Dermis microvascular lymphatic vessel endothelial cell (primary cell): Measurements from ENCODE around the gene ALK. TPM values are rescaled to one million over a fixed set of nuclear protein-coding genes. Genes with fewer than 3 reads are reported as not detected.

Source experiments
- DNase-seq, 2 donors: peaks; one replicate each; pipeline versions ENCODE4 v3.0.0 to v3.0.0-alpha.2; 2010; ENCODE audit warnings: low read depth in 2 of 2
- total RNA-seq: library from RNA; depleted of rRNA; stranded (reverse); fragments of >200 nt; gene quantifications from 2 replicates; pipeline ENCODE4 v1.2.1, GENCODE V29; 2014

The ALK gene
- total RNA-seq, 1 donor from 2014 or later, result not detected

DNA sequence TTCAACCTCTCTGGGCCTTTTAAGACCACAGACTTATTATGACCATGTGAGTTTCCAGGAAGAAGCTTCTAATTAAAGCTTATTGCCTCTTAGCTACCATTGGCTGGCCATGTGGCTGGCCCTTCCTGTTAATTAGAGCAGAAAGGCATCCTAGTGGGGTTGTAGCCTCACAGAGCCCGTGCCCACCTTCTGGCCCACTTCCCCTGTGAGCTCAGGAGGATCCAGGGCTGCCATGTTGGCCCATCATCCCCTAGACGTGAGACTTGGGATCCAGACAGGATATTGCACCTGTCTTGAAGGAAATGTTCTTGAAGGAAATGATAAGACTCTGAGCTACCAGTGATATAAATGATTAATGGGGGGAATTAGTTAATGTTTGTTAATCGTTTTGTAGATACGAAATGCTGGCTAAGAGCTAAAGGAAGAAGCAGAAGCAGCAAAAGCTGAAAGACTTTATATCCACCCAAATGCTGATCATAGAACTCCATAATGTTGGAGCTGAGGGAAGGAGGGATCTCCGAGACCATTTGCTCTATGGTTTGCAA, 550.7 kb downstream of the ALK start:
- no peak for DNase-seq

DNA sequence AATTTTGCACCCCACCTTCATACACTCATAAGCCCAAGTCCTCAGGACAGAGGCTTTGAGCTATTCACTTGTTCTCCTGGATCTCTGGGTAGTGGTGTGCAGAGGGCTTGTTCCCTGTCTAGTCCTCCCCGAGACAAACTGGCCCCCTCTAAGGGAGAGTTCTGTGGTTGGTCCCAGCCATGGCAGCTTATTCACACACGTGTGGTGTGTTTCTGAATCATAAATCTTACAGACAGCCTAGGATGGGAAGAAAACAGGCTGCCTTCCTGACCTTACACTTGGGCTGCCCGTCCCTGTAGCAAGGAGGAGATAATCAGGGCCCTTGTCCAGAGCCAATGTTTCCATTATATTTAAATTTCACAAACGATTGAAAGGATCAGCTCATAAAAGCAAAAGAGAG, 551.2 kb downstream of the ALK start:
- DNase-seq, result no peak

GRCh38 chr2:29368659-29369040, 552.7 kb downstream of the ALK start:
- no peak for DNase-seq

DNA sequence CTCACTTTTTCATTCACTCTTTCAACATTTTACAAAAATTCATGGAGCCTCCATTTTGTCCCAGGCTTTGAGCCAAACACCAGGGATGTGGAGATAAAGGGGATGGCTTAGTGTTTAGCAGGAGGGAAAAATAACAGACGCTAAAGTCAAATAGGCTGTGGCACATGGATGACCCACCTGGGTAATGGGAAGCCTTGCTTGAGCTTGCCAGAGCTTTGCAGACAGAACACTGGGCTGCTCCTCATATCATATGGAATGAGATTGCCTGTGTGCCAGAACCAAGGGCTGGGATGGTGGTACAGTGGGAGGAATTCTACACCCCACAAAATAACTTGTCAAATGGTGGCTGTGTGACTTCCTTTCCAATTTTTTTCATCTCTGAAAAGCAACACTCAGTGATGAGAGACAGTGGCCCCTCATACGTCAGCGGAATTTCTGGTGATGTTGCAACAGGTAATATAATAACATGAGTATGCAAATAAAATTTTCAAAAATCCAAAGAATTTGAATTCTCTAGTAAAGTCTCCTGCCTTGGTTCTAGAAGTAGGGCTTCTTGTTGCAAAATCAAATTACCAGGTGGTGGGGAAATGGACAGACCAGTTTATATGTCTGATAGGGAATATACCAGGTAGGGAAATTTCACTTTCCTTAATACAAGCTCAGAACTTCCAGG, 553.3 kb downstream of the ALK start:
- no peak for DNase-seq

GRCh38 chr2:29363111-29363510, 558.3 kb downstream of the ALK start:
- no peak for DNase-seq

GRCh38 chr2:29361231-29361630, 560.2 kb downstream of the ALK start:
- no peak for DNase-seq

DNA sequence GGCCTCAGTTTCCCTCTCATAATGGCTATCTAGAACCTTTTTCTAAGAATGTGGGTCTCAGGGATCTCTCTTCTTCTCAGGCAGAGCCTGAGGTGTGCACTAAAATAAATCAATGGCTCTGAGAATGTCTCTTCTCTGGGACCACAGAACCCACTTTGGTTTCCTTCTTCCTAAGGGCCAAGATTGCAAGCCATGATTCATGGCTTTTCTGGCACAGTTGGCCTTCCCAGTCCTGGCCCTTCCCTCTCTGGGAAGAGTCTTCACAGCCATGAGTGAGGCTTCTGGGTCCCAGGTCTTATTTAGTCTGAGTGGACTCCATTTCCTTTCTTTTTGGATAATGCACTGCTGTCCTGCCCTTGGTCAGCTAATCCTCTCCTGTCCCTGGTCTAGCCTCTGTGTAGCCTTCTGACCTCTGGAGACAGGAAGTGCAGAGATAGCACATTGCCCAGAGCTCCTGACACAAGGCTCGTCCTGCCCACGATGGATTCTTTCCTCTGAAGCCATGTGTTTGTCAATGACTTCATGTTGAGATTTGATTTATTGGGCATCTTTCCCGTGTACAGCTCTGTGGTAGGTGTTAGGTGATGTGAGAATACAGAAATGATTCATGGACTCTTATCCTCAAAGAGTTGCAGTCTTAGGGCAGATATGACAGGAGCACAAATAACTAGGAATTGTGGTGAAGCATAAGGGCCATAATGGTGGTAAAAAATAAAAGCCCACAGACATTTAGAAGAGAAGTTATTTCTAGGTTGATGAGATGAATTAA, 561.2 kb downstream of the ALK start:
- no peak for DNase-seq

- no peak for DNase-seq
Measured at GRCh38 chr2:29353403-29353991, 567.9 kb downstream of the ALK start.

DNA sequence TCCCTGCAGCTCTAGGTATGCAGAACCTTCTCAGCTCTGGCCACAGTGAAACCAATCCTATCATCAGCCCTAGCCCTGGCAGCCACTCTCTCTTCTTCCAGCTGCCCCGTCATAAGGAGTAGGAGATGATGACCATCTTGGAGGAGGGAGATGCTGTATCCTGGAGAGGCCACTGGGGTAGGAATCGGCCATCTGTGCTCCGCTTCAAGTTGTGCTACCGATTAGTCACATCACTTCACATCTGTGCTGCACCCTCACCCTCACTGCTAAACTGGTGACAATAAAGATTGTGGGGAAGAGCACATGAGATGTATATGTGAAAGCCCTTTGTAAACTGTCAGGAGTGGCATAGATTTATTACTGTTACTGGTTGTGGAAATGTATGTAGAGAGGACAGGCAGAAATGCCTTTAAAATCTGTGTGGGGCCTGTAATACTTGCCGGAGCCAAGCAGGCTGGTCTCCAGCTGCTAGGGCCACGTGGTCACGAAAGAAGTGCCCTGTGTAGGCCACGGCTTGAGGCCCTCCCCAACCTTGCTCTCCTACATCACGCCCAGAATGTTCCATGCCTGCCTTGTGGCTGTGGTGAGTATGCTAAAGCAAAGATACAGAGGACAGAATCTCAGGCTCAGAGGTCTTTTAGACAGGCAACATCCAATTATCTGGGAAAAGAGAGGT, 569.3 kb downstream of the ALK start:
- DNase-seq, result no peak

DNA sequence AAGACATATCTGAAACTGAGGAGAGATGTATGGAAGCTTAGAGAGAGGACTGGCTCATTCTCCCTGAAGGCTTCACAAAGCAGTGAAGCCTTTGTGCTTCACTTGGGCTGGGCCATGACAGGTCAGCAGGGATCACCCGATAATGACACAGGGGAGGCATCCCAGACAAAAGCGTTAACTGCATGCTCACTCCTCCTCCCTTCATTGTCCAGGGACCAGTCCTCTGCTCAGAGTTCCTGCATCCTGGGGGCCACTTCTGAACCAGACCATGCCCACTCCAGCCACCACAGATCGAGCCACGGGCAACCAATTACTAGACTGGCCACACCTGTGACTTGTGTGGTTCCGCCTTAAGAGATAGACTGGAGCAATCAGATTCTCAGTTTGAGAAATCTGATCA, 570.1 kb downstream of the ALK start:
- DNase-seq, result no peak

DNA sequence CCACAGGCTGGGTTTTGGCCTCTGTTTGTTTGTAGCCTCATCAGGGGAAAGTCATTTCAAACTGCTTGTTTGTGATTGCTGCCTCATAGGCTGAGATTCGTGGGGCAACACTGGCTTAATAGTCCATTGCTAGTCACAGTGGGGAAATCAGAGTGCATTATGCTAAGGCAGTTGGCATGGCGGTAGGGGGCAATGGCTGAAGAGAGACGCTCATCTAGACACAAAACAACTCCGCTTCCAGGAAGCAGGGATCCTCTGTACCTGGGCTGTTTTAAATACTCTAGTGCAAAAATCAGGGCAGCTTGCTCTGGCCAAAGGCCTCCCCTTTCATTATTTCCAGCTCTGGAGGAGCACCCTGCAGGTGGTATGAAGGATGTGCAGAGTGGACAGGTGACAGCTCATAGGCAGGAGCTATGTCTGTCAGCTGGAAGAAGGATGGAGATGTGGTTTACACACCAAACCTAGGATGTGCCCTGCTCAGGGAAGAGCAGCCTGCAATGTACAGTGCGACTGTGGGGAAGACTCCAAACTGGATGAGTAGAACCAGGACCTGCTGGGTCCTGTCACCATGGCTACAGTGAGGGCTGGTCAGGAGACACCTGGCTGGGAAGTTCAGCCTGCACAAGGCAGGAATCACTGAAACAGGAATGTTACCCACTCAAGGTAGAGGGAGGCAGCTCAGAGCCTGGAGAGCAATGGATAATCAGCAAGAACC, 571.9 kb downstream of the ALK start:
- no peak for DNase-seq

GRCh38 chr2:29347774-29348461, 573.5 kb downstream of the ALK start:
- no peak for DNase-seq

DNA sequence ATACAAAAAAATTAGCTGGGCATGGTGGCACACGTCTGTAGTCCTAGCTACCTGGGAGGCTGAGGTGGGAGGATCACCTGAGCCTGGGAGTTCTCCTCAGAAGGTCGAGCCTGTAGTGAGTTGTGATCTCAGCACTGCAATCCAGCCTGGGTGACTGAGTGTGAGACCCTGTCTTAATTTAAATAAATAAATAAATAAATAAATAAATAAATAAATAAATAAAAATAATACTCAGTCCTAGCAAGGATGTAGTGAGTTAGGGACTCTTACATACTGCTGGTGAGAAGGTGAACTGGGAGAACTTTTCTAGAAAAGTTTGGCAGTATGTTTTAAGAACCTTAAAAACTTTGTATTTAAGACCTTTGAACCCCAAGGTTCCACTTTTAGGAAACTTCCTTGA, 576.1 kb downstream of the ALK start:
- DNase-seq, result no peak

- no peak for DNase-seq
Measured at GRCh38 chr2:29343830-29344229, 577.6 kb downstream of the ALK start.

- no peak for DNase-seq
Measured at GRCh38 chr2:29336341-29337241, 584.8 kb downstream of the ALK start.

GRCh38 chr2:29335396-29335795, 586.0 kb downstream of the ALK start:
- no peak for DNase-seq

DNA sequence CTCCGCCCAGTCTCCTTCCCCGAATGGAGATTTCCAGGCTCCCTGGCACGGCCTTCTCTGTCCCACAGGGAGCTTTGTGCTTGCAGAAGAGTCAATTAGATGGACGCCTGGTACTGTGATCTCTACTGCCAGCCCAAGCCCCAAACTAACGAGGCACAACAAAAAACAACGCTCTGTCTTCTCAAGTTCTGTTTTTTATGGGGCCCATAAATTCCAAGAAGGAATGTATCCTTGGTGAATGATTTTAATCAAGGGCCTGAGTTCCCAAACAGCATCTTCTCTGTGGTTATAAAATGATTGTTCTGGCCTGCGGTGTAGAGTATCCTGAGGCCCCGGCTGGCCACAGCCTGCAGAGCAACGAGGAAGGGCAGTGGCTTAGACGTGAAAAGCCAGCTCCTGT, 586.7 kb downstream of the ALK start:
- no peak for DNase-seq

DNA sequence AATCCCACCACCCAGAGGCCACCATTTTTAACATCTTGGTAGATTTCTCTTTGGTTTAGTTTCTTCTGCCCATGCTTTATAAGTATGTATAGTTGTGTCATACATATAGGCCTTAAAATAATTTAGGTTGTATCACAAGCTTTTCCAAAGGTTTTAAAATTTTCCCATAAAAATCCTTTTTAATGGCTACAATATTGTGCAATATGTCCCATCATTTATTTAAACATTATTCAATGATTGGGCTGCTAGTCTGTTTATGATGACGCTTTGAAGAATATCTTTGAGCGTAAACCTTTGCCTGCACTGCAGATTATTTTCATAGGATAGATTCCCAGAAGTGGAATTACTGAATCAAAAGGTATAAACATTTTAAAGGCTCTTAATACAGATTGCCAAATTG, 588.8 kb downstream of the ALK start:
- DNase-seq, result no peak

DNA sequence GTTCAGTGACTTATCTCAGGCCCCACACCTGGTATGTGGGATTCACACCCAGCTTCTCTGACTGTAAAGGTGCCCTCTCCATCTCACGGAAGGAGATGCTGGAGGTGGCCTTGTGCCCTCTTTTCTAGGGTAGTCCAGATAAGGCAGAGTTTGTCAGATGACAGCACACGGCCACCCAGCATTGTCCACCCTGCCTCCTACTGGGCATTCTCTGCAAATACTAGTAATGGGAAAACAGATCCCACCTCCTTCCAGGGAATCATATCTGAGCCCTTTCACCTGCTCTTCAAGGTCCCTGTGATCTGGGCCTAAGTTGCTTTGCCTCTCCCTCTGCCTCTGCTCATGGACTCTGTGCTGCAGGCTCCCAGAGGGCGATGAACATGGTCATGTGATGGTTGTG, 591.5 kb downstream of the ALK start:
- peak in 1 of 2 donors; percentile 5 for DNase-seq

DNA sequence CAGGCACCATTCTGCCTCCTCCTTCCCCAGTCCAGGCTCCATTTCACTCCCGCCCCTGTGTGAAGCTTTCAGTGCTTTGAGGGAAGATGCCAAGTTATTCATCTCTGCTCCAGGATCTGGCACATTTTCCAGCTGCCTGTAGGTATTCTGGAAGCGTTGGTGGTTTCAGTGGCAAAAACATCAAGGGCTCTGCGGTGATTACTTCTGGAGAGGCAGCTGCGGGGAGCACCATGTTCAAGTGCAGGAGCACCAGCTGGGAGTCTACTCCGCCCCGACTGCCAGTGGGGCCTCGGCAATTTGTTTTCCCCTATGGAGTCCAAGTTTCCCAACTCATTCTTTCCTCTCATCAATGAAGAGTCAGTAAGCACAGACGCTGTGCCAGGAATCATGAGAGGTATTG, 594.5 kb downstream of the ALK start:
- DNase-seq, result no peak
